SK-N-SH (cell line): ENCODE results near the gene TMEM132D. TPM values are rescaled to one million over a fixed set of nuclear protein-coding genes. Genes with fewer than 3 reads are reported as not detected.

Source experiments
- CTCF ChIA-PET: fragments of 300-600, 350-600 bp; formaldehyde crosslinking; extraction: SDS; loops from one replicate; lab custom pipeline; 2021; lab: Yijun Ruan, JAX
- POLR2A ChIA-PET: fragments of 350-600 bp; sonication (Branson Sonifier 250); formaldehyde crosslinking; extraction: SDS; loops from one replicate; lab custom pipeline; 2020; ENCODE audit warnings: antibody characterized with exemption, inconsistent platforms; lab: Yijun Ruan, JAX
- DNase-seq: peaks from one replicate; pipeline ENCODE4 v3.0.0; 2012
- H2AFZ ChIP-seq: fragments of 200-600 bp; sonication (generic); 2 replicates; pipeline ENCODE4 v1.8.1; 2016; ENCODE audit warnings: antibody characterized with exemption, mild to moderate bottlenecking, low read depth
- H3F3A ChIP-seq: fragments of 200-600 bp; sonication (generic); replicated peaks from 2 replicates; pipeline ENCODE3; 2016; ENCODE audit warnings: antibody characterized with exemption, mild to moderate bottlenecking; ENCODE audit not compliant: insufficient read depth
- H3K27ac ChIP-seq, 2 experiments: fragments of 200-500 bp in 1 of 2; fragments of 200-600 bp in 1 of 2; sonication (Bioruptor generic) in 1 of 2; sonication (generic), shearing (Covaris generic) in 1 of 2; 2 replicates each; pipeline versions ENCODE4 v1.5.1 to v1.6.1; 2014 to 2016; ENCODE audit warnings: low read depth in 2 of 2, inconsistent platforms in 1 of 2, low read length in 1 of 2, mild to moderate bottlenecking in 1 of 2, mixed read lengths in 1 of 2
- H3K27me3 ChIP-seq: fragments of 200-600 bp; sonication (generic), shearing (Covaris generic); 2 replicates; pipeline ENCODE4 v1.6.1; 2016; ENCODE audit warnings: mixed run types; ENCODE audit not compliant: insufficient read depth
- H3K36me3 ChIP-seq, 2 experiments: fragments of 200-500 bp in 1 of 2; fragments of 200-600 bp in 1 of 2; sonication (Bioruptor generic) in 1 of 2; sonication (generic) in 1 of 2; replicated peaks in 1 of 2; 2 replicates each; pipeline versions ENCODE3 to v1.5.1; 2014 to 2016; ENCODE audit warnings: low read length in 1 of 2, mild to moderate bottlenecking in 1 of 2; ENCODE audit not compliant: insufficient read depth in 2 of 2, control insufficient read depth in 1 of 2
- H3K4me1 ChIP-seq, 2 experiments: fragments of 200-500 bp in 1 of 2; fragments of 200-600 bp in 1 of 2; sonication (Bioruptor generic) in 1 of 2; sonication (generic), shearing (Covaris generic) in 1 of 2; 2 replicates each; pipeline versions ENCODE4 v1.5.1 to v1.6.1; 2014 to 2016; ENCODE audit warnings: low read depth in 1 of 2, low read length in 1 of 2, mixed run types in 1 of 2; ENCODE audit not compliant: insufficient read depth in 2 of 2, control insufficient read depth in 1 of 2
- H3K4me2 ChIP-seq: fragments of 200-600 bp; sonication (generic), shearing (Covaris generic); 2 replicates; pipeline ENCODE4 v1.6.1; 2017; ENCODE audit warnings: mixed run types
- H3K4me3 ChIP-seq, 2 experiments: fragments of 200-500 bp in 1 of 2; fragments of 200-600 bp in 1 of 2; sonication (Bioruptor generic) in 1 of 2; sonication (generic), shearing (Covaris generic) in 1 of 2; 2 replicates each; pipeline versions ENCODE4 v1.5.1 to v1.8.1; 2014 to 2016; ENCODE audit warnings: low read depth in 2 of 2, inconsistent platforms in 1 of 2, low read length in 1 of 2, mild to moderate bottlenecking in 1 of 2, mixed read lengths in 1 of 2, moderate library complexity in 1 of 2
- H3K79me2 ChIP-seq: fragments of 200-600 bp; sonication (generic); 2 replicates; pipeline ENCODE4 v1.8.1; 2017; ENCODE audit warnings: mild to moderate bottlenecking; ENCODE audit not compliant: insufficient read depth
- H3K9ac ChIP-seq: fragments of 200-600 bp; sonication (generic); 2 replicates; pipeline ENCODE4 v1.6.1; 2017; ENCODE audit warnings: mixed run types
- H3K9me2 ChIP-seq: fragments of 200-600 bp; sonication (generic); 2 replicates; pipeline ENCODE4 v1.6.1; 2017; ENCODE audit warnings: mixed run types
- H3K9me3 ChIP-seq: fragments of 200-600 bp; sonication (generic); 2 replicates; pipeline ENCODE4 v1.6.1; 2017; ENCODE audit warnings: mixed run types, mild to moderate bottlenecking, moderate library complexity
- H4K20me1 ChIP-seq: fragments of 200-600 bp; sonication (generic); 2 replicates; pipeline ENCODE4 v1.6.1; 2017; ENCODE audit warnings: mild to moderate bottlenecking, mixed run types; ENCODE audit not compliant: insufficient read depth
- CHD2 ChIP-seq: fragments of 150-350 bp; IDR thresholded peaks from 2 replicates; pipeline ENCODE4 v1.6.1; 2018; ENCODE audit warnings: low read length; ENCODE audit not compliant: partially characterized antibody
- CTCF ChIP-seq: fragments of 200-600 bp; sonication (generic); IDR thresholded peaks from 2 replicates; pipeline ENCODE4 v1.6.1; 2017; ENCODE audit warnings: antibody characterized with exemption, mild to moderate bottlenecking, moderate library complexity
- EZH2phosphoT487 ChIP-seq: fragments of 200-600 bp; sonication (generic); IDR thresholded peaks from 2 replicates; pipeline ENCODE4 v1.6.1; 2017; ENCODE audit warnings: low read depth, mixed run types, mild to moderate bottlenecking, antibody characterized with exemption, moderate library complexity, borderline replicate concordance
- FOXJ3 ChIP-seq: sonication (generic); formaldehyde crosslinking; IDR thresholded peaks from 2 replicates; pipeline ENCODE4 v1.5.1; 2020; ENCODE audit warnings: mild to moderate bottlenecking, missing genetic modification reagents
- IRF3 ChIP-seq: fragments of 150-350 bp; IDR thresholded peaks from 2 replicates; pipeline ENCODE4 v1.6.1; 2016; ENCODE audit warnings: mild to moderate bottlenecking, low read depth, low read length
- JUND ChIP-seq: IDR thresholded peaks from 2 replicates; pipeline ENCODE4 v1.4.0; 2012
- MXI1 ChIP-seq: IDR thresholded peaks from 2 replicates; pipeline ENCODE4 v1.6.1; 2012; ENCODE audit warnings: mild to moderate bottlenecking, low read depth, low read length, improper control_type of control experiment
- NRF1 ChIP-seq: IDR thresholded peaks from 2 replicates; pipeline ENCODE4 v1.6.1; 2012; ENCODE audit warnings: low read depth, mild to moderate bottlenecking, low read length
- PBX3 ChIP-seq: IDR thresholded peaks from 2 replicates; pipeline ENCODE4; 2012
- RFX5 ChIP-seq: IDR thresholded peaks from 2 replicates; pipeline ENCODE4 v1.6.1; 2012; ENCODE audit warnings: mild to moderate bottlenecking, improper control_type of control experiment, low read length
- RXRA ChIP-seq: IDR thresholded peaks from 2 replicates; pipeline ENCODE4 v1.4.0; 2012; ENCODE audit warnings: low read depth, mild to moderate bottlenecking, borderline replicate concordance
- SIN3A ChIP-seq: IDR thresholded peaks from 2 replicates; pipeline ENCODE4 v1.6.1; 2012; ENCODE audit warnings: low read depth, mild to moderate bottlenecking, low read length, moderate library complexity, borderline replicate concordance
- SMC3 ChIP-seq: IDR thresholded peaks from 2 replicates; pipeline ENCODE4 v1.6.1; 2012; ENCODE audit warnings: low read depth, low read length, improper control_type of control experiment
- TAF1 ChIP-seq: IDR thresholded peaks from 2 replicates; pipeline ENCODE4 v1.6.1; 2012; ENCODE audit warnings: low read depth, mild to moderate bottlenecking, low read length, moderate library complexity, borderline replicate concordance
- USF1 ChIP-seq: IDR thresholded peaks from 2 replicates; pipeline ENCODE4 v1.4.0; 2012; ENCODE audit warnings: low read depth, borderline replicate concordance
- USF2 ChIP-seq: fragments of 150-350 bp; IDR thresholded peaks from 2 replicates; pipeline ENCODE4 v1.6.1; 2017; ENCODE audit warnings: antibody characterized with exemption, low read length, low read depth, borderline replicate concordance
- WGBS: methylation state at CpG from one replicate; pipeline ENCODE4 v1.1.6; 2017; ENCODE audit warnings: low lambda C conversion rate; 5-methylcytosine and 5-hydroxymethylcytosine counted together
- polyA plus RNA-seq, 3 experiments: library from polyadenylated mRNA; depleted of rRNA; stranded (reverse); fragments of >200 nt; gene quantifications; 2 replicates each; pipeline ENCODE4 v1.2.3, GENCODE V29; 2012

The TMEM132D gene
- polyA plus RNA-seq, 1 of the 3 experiments (the other 2 are of a cell fraction) = not detected

GRCh38 chr12:129701631-129702101 lies 202.2 kb downstream of the TMEM132D start (continued):
- TF ChIP-seq TAF1 = no peak

GRCh38 chr12:129700036-129700435 lies 203.8 kb downstream of the TMEM132D start:
- H3K9me2 ChIP-seq = no peaks in the 10 kb centered on the region
- no peak overlapping the region for H3K27ac ChIP-seq
- no peaks in the 10 kb centered on the region for H3K79me2 ChIP-seq
- H3K9me3 ChIP-seq = no peaks in the 10 kb centered on the region; the same call in 1 of the 2 replicates
- H3F3A ChIP-seq = no peaks in the 10 kb centered on the region
- H3K4me3 ChIP-seq = no peak overlapping the region
- TF ChIP-seq SIN3A (no peak), FOXJ3 (CRISPR knock-in tag) (no peak), EZH2phosphoT487 (no peak), RXRA (no peak), USF1 (no peak), CTCF (no peak), SMC3 (no peak), MXI1 (no peak), PBX3 (no peak), CHD2 (no peak), IRF3 (no peak), RFX5 (no peak), JUND (no peak), USF2 (no peak), NRF1 (no peak)
- CTCF ChIA-PET = no interaction called here
- H3K4me2 ChIP-seq = no peak overlapping the region
- no peaks in the 10 kb centered on the region for H3K4me1 ChIP-seq
- no peaks in the 10 kb centered on the region for H3K36me3 ChIP-seq
- DNase-seq = no peak
- no peak overlapping the region for H3K9ac ChIP-seq
- WGBS = 67% methylated on average over 14 of the region's 22 CpGs
- no peaks in the 10 kb centered on the region for H4K20me1 ChIP-seq
- POLR2A ChIA-PET = no interaction called here
- H3K27me3 ChIP-seq = no peaks in the 10 kb centered on the region
- H2AFZ ChIP-seq = no peak overlapping the region
